GM23338 (cell line): Measurements from ENCODE around the gene PRKAR1B. TPM values are rescaled to one million over a fixed set of nuclear protein-coding genes. Genes with fewer than 3 reads are reported as not detected.

ENCODE experiments used
- ATAC-seq: fragments of 200-7000 bp; cut with Tn5 transposase; 3 replicates; pipeline ENCODE4 v1.9.1; 2020
- DNase-seq: peaks from one replicate; pipeline ENCODE4 v3.0.0-alpha.2; 2015; ENCODE audit warnings: low spot score
- H2AFZ ChIP-seq: fragments of 200-600 bp; sonication (generic); 2 replicates; pipeline ENCODE4 v1.8.0; 2016; ENCODE audit warnings: antibody characterized with exemption, mild to moderate bottlenecking, moderate library complexity
- H3F3A ChIP-seq: fragments of 200-600 bp; sonication (generic); replicated peaks from 2 replicates; pipeline ENCODE4 v1.8.0; 2017; ENCODE audit warnings: antibody characterized with exemption, mixed run types, low read depth
- H3K27ac ChIP-seq: fragments of 200-600 bp; sonication (generic); 2 replicates; pipeline ENCODE4 v1.6.1; 2016; ENCODE audit warnings: low read depth
- H3K27me3 ChIP-seq: fragments of 200-600 bp; sonication (generic); 2 replicates; pipeline ENCODE4 v1.8.0; 2016; ENCODE audit warnings: mild to moderate bottlenecking, mixed run types, moderate library complexity; ENCODE audit not compliant: insufficient read depth
- H3K36me3 ChIP-seq: fragments of 200-600 bp; sonication (generic); 2 replicates; pipeline ENCODE4 v1.8.0; 2016; ENCODE audit warnings: mild to moderate bottlenecking; ENCODE audit not compliant: insufficient read depth
- H3K4me1 ChIP-seq: fragments of 200-600 bp; sonication (generic); 2 replicates; pipeline ENCODE4 v1.8.0; 2016; ENCODE audit warnings: mild to moderate bottlenecking, moderate library complexity; ENCODE audit not compliant: insufficient read depth
- H3K4me2 ChIP-seq: fragments of 200-600 bp; sonication (generic); 2 replicates; pipeline ENCODE4 v1.7.1; 2017; ENCODE audit warnings: mixed run types
- H3K4me3 ChIP-seq: fragments of 200-600 bp; sonication (generic); 2 replicates; pipeline ENCODE4 v1.6.1; 2016; ENCODE audit warnings: mixed run types
- H3K79me2 ChIP-seq: fragments of 200-600 bp; sonication (generic); replicated peaks from 2 replicates; pipeline ENCODE4 v1.8.0; 2017; ENCODE audit warnings: mild to moderate bottlenecking; ENCODE audit not compliant: insufficient read depth
- H3K9me2 ChIP-seq: fragments of 200-600 bp; sonication (generic); 2 replicates; pipeline ENCODE4 v1.8.0; 2017; ENCODE audit not compliant: insufficient read depth
- H4K20me1 ChIP-seq: fragments of 200-600 bp; sonication (generic); replicated peaks from 2 replicates; pipeline ENCODE4 v1.8.0; 2017; ENCODE audit warnings: mild to moderate bottlenecking; ENCODE audit not compliant: insufficient read depth
- H3K27ac Mint-ChIP-seq: 2 replicates; pipeline ENCODE4 v1.8.0; 2020; ENCODE audit warnings: inconsistent platforms, mild to moderate bottlenecking, moderate library complexity, mixed read lengths
- H3K27me3 Mint-ChIP-seq: 3 replicates; pipeline ENCODE4 v1.8.0; 2022; ENCODE audit warnings: low read depth, mild to moderate bottlenecking, moderate library complexity, mixed read lengths, inconsistent platforms; ENCODE audit not compliant: insufficient read depth, poor library complexity
- H3K36me3 Mint-ChIP-seq: 3 replicates; pipeline ENCODE4 v1.8.0; 2021; ENCODE audit warnings: low read depth, mild to moderate bottlenecking, inconsistent platforms, moderate library complexity, mixed read lengths
- H3K4me1 Mint-ChIP-seq: 3 replicates; pipeline ENCODE4 v1.8.0; 2020; ENCODE audit warnings: mild to moderate bottlenecking, inconsistent platforms, mixed read lengths
- H3K4me3 Mint-ChIP-seq: 3 replicates; pipeline ENCODE4 v1.8.0; 2021; ENCODE audit warnings: moderate library complexity, mild to moderate bottlenecking, inconsistent platforms, mixed read lengths
- H3K9me3 Mint-ChIP-seq: 3 replicates; pipeline ENCODE4 v1.8.0; 2020; ENCODE audit warnings: moderate library complexity, mild to moderate bottlenecking, inconsistent platforms, mixed read lengths
- CREB1 ChIP-seq: fragments of 250-450 bp; sonication (Bioruptor Pico); IDR thresholded peaks from 2 replicates; pipeline ENCODE4 v1.5.0; 2020; ENCODE audit warnings: low read depth, mild to moderate bottlenecking, moderate library complexity
- CTCF ChIP-seq, 2 experiments: fragments of 200-600 bp in 1 of 2; sonication (generic) in 1 of 2; conservative IDR thresholded peaks; 2 replicates each; pipeline versions ENCODE4 v1.5.1 to v1.6.1; 2016 to 2017; ENCODE audit warnings: antibody characterized with exemption in 2 of 2, low read depth in 2 of 2, mild to moderate bottlenecking in 2 of 2, moderate library complexity in 1 of 2
- EZH2phosphoT487 ChIP-seq: fragments of 200-600 bp; sonication (generic); IDR thresholded peaks from one replicate; pipeline ENCODE4 v1.8.1; 2018; ENCODE audit warnings: antibody characterized with exemption; ENCODE audit not compliant: unreplicated experiment
- JUNB ChIP-seq: IDR thresholded peaks from one replicate; pipeline ENCODE4 v1.6.1; 2016; ENCODE audit warnings: antibody characterized with exemption; ENCODE audit not compliant: unreplicated experiment
- POLR2AphosphoS5 ChIP-seq: IDR thresholded peaks from 2 replicates; pipeline ENCODE4 v1.6.1; 2016; ENCODE audit warnings: antibody characterized with exemption, low read depth
- REST ChIP-seq: IDR thresholded peaks from one replicate; pipeline ENCODE4 v1.6.1; 2018; ENCODE audit warnings: antibody characterized with exemption; ENCODE audit not compliant: unreplicated experiment
- ZNF114 ChIP-seq: fragments of 250-450 bp; sonication (Bioruptor Pico); IDR thresholded peaks from 2 replicates; pipeline ENCODE4 v1.5.0; 2020; ENCODE audit warnings: mild to moderate bottlenecking, moderate library complexity
- ZNF331 ChIP-seq: fragments of 250-450 bp; sonication (Bioruptor Pico); IDR thresholded peaks from 2 replicates; pipeline ENCODE4 v1.5.0; 2020; ENCODE audit warnings: low read depth, mild to moderate bottlenecking, moderate library complexity
- ZNF462 ChIP-seq: fragments of 250-450 bp; sonication (Bioruptor Pico); IDR thresholded peaks from 2 replicates; pipeline ENCODE4 v1.5.0; 2020; ENCODE audit warnings: mild to moderate bottlenecking, moderate library complexity
- polyA plus RNA-seq: library from polyadenylated mRNA; unstranded; fragments of >200 nt; fragmentation: Nextera tagmentation; extraction: Ambion mirVana; gene quantifications from 2 replicates; pipeline ENCODE4 v1.2.1, GENCODE V29; 2016
- total RNA-seq: library from RNA; depleted of rRNA; stranded (reverse); fragments of >200 nt; shearing (Covaris generic); gene quantifications from 2 replicates; pipeline ENCODE4 v1.2.3, GENCODE V29; 2014

Gene PRKAR1B
- total and polyA plus RNA-seq, 2 experiments from 2014 or later = 35.7 to 36.7 TPM

GRCh38 chr7:659996-660395, 67.1 kb downstream of the PRKAR1B start:
- TF ChIP-seq ZNF114 = no peak
- TF ChIP-seq JUNB = no peak
- no peak for TF ChIP-seq CREB1 (CRISPR knock-in tag)
- TF ChIP-seq ZNF331 (CRISPR knock-in tag) = no peak
- TF ChIP-seq POLR2AphosphoS5 = no peak
- TF ChIP-seq EZH2phosphoT487 = no peak
- TF ChIP-seq REST = no peak
- no peak for TF ChIP-seq CTCF (conservative IDR thresholded peaks at IDR 0.05; ENCODE audit: low read depth in 2 of 2)
- ATAC-seq (no peak), DNase-seq (no peak)
- Histone ChIP-seq H2AFZ (no peak overlapping the region), H3K4me3 (no peak overlapping the region), H3K9me2 (peaks cover 9% of the 10 kb centered on the region), H4K20me1 (no peaks in the 10 kb centered on the region), H3K4me2 (no peak overlapping the region), H3K27me3 (no peaks in the 10 kb centered on the region), H3K79me2 (peaks cover 27% of the 10 kb centered on the region), H3K4me1 (no peaks in the 10 kb centered on the region), H3K27ac (no peak overlapping the region), H3K36me3 (no peaks in the 10 kb centered on the region), H3F3A (0 out of 2 replicates have a peak, but pooled peaks cover 3% of the 10 kb centered on the region)
- Mint-ChIP-seq H3K36me3 (peaks cover 13% of the 10 kb centered on the region), H3K9me3 (peaks cover 4% of the 10 kb centered on the region; the same call in 1 of the 3 replicates), H3K4me1 (peaks cover 9% of the 10 kb centered on the region), H3K4me3 (no peak overlapping the region), H3K27me3 (peaks cover 13% of the 10 kb centered on the region), H3K27ac (no peak overlapping the region)

- Histone ChIP-seq H3K9me2 (peaks cover 9% of the 10 kb centered on the region), H2AFZ (no peak overlapping the region), H3F3A (no peaks in the 10 kb centered on the region), H3K4me3 (no peak overlapping the region), H3K27ac (no peak overlapping the region), H3K4me2 (no peak overlapping the region), H4K20me1 (no peaks in the 10 kb centered on the region), H3K79me2 (peaks cover 33% of the 10 kb centered on the region), H3K36me3 (no peaks in the 10 kb centered on the region), H3K4me1 (no peaks in the 10 kb centered on the region), H3K27me3 (no peaks in the 10 kb centered on the region)
- peaks cover 7% of the 10 kb centered on the region for H3K27me3 Mint-ChIP-seq
- no peak overlapping the region for H3K4me3 Mint-ChIP-seq
- DNase-seq (no peak), ATAC-seq (no peak)
- peaks cover 9% of the 10 kb centered on the region for H3K36me3 Mint-ChIP-seq
- H3K27ac Mint-ChIP-seq = no peak overlapping the region
- peaks cover 4% of the 10 kb centered on the region; the same call in 1 of the 3 replicates for H3K9me3 Mint-ChIP-seq
- peaks cover 5% of the 10 kb centered on the region; the same call in 2 of the 3 replicates for H3K4me1 Mint-ChIP-seq
- no peak for TF ChIP-seq EZH2phosphoT487
- TF ChIP-seq ZNF462 (CRISPR knock-in tag) = no peak
- no peak for TF ChIP-seq ZNF114
Measured at GRCh38 chr7:659306-659847, 67.7 kb downstream of the PRKAR1B start.
